T47D (cell line): Measurements from ENCODE around the gene HYPK.
"Not testable (repeated sequence)": the region's sequence is repeated elsewhere in the genome, so short reads cannot be mapped to it uniquely, and the experiment has no call there.

ENCODE experiments used
- DNase-seq, 2 experiments: peaks; one replicate each; pipeline versions ENCODE4 v3.0.0 to v3.0.0-alpha.2; 2011 to 2012; ENCODE audit warnings: low read depth in 1 of 2, low spot score in 1 of 2
- JUND ChIP-seq: IDR thresholded peaks from 2 replicates; pipeline ENCODE4 v1.6.1; 2012; ENCODE audit warnings: low read depth
- in situ Hi-C: cut with HindIII; loops from 2 replicates; pipeline ENCODE4 v1.10.0; 2016; ENCODE audit warnings: low sequenced_read_pairs, low pct_unique_long_range_greater_than_20kb

Gene HYPK

GRCh38 chr15:43808435-43808950, 8.1 kb downstream of the HYPK start:
- no peak for DNase-seq
- in situ Hi-C loops = no loop called here
- no peak for TF ChIP-seq JUND

DNA sequence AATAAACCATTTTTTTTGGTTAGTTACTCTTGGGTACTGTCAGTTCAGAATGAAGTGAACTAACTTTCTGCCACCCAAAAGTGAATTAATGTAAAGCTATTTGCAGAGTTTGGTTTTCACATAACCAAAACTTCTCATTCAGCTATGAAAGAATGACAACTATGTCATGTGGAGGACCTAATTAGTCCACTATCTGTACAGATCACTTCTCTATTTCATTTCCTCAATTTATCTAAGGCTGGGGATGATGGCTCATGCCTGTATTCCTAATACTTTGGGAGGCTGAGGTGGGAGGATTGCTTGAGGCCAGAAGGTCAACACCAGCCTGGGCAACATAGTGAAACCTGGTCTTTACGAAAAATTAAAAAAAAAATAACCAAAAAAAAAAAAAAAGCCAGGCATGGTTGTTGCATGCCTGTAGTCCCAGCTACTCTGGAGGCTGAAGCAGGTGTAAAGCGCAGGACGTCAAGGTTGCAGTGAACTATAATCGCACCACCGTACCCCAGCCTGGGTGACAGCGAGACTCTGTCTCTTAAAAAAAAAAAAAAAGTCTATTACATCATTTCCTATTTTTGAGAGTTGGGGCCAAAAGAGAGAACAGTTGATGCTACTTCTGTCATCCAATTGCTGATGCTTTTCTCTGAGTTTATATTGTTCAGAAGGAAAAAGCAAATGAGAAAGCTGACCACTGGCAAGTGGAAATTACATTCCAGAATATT, 8.7 kb downstream of the HYPK start:
- TF ChIP-seq JUND = no peak
- DNase-seq = no peak
- in situ Hi-C loops = no loop called here

DNA sequence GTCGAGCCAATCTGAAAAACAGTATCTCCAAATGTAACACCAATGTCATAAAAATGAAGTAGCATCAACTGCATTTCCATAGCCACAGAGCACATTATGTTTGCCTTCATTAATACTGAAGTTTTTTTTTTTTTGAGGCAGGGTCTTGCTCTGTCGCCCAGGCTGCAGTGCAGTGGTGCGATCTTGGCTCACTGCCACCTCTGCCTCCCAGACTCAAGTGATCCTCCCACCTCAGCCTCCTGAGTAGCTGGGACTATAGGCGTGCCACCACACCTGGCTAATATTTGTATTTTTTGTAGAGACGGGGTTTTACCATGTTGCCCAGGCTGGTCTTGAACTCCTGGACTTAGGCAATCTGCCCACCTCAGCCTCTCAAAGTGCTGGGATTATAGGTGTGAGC, 14.7 kb downstream of the HYPK start:
- DNase-seq, in situ Hi-C loops: not testable (repeated sequence)

DNA sequence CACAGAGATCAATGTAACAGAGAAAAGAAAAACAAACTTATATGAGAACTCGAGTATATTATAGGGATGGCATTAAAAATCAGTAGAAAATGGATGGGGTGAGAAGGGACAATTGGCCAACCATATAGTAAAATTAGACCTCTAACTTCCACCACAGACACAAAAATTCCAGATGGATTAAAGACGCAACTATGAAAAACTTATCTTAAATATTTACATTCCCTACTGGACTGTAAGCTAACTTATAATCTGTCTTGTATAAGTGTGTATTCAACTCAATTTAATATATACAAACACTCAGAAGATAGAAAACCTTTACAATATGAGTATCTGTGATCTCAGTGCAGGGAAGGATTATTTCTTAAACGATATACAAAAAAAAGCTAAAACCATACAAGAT, 21.1 kb downstream of the HYPK start:
- no peak for TF ChIP-seq JUND
- in situ Hi-C loops = no loop called here
- no peak for DNase-seq

GRCh38 chr15:43824302-43825246, 24.2 kb downstream of the HYPK start, which contains the start of gene MFAP1:
TSS of gene MFAP1 (minus strand) at chr15:43824690. CDS start at chr15:43824569, 121 bp downstream.
- no peak for TF ChIP-seq JUND
- peak; percentile 87 to 98 for DNase-seq
- in situ Hi-C loops = no loop called here

DNA sequence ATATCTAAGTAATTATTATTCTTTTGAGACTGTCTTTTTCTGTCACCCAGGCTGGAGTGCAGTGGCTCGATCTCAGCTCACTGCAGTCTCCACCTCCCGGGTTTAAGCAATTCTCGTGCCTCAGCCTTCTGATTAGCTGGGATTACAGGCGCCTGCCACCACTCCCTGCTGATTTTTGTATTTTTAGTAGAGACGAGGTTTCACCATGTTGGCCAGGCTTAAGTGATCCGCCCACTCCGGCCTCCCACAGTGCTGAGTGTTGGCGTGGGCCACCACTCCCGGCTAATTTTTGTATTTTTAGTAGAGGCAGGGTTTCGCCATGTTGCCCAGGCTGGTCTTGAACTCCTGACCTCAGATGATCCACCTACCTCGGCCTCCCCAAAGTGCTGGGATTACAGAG, 24.9 kb downstream of the HYPK start:
- DNase-seq, in situ Hi-C loops: not testable (repeated sequence)

GRCh38 chr15:43826029-43826507, 25.7 kb downstream of the HYPK start:
- DNase-seq = no peak
- in situ Hi-C loops = no loop called here

DNA sequence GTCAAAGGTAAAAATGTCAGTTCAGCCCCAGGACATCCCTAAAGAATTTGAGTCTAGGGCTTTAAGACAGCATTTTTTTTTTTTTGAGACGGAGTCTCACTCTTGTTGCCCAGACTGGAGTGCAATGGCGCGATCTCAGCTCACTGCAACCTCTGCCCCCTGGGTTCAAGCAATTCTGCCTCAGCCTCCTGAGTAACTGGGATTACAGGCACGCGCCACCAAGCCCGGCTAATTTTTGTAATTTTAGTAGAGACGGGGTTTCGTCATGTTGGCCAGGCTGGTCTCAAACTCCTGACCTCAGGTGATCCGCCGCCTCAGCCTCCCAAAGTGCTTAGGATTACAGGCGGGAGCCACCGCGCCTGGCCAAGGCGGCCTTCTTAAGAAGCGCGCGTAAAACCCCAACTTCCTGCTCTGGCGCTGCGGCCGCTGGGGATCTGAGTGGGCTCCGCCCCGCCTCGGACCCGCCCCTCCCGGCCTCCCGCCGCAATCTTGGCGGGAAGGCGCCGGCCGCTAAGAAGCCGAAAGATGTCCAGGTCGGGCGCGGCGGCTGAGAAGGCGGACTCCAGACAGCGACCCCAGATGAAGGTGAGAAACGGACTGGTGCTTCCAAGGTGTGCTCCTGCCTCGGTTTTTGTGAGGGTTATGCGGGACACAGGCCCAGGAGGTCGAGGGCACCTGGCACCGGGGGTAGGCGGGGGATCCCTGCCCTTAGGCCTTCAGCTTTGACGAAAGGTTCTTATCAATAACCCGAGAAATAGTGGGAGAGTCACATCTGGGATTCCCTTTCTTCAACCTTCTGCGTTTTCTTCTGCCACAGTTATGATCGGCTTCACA, 26.3 kb downstream of the HYPK start, which contains the start of gene WDR76:
Gene WDR76 (plus strand): TSS at position 495 of the 834 bp plus-strand sequence. CDS start 31 bp downstream, at position 526.
- in situ Hi-C loops = no loop called here
- TF ChIP-seq JUND = no peak
- DNase-seq = peak; percentile 46 to 90

More at GRCh38 chr15:43826029-43826507, 25.7 kb downstream of the HYPK start:
- TF ChIP-seq JUND = no peak

GRCh38 chr15:43828061-43828657, 27.8 kb downstream of the HYPK start:
- in situ Hi-C loops = no loop called here
- TF ChIP-seq JUND = no peak
- DNase-seq = no peak

DNA sequence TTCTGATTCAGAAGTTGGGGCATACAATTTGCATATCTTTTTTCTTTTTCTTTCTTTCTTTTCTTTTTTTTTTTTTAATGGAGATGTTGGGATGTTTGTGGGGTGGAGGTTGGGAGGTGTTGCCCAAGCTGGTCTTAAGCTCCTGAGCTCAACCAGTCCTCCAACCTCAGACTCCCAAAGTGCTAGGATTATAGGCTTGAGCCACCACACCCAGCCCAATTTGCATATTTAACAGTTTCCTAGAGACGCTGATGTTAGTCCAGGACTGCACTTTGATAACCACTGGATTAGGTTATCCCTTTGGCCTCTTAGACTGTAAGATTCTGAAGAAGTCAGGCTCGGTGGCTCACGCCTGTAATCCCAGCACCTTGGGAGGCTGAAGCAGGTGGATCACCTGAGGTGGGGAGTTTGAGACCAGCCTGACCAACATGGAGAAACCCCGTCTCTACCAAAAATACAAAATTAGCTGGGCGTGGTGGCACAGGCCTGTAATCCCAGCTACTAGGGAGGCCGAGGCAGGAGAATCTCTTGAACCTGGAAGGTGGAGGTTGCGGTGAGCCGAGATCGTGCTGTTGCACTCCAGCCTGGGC, 29.6 kb downstream of the HYPK start:
- in situ Hi-C loops = not testable (repeated sequence)

DNA sequence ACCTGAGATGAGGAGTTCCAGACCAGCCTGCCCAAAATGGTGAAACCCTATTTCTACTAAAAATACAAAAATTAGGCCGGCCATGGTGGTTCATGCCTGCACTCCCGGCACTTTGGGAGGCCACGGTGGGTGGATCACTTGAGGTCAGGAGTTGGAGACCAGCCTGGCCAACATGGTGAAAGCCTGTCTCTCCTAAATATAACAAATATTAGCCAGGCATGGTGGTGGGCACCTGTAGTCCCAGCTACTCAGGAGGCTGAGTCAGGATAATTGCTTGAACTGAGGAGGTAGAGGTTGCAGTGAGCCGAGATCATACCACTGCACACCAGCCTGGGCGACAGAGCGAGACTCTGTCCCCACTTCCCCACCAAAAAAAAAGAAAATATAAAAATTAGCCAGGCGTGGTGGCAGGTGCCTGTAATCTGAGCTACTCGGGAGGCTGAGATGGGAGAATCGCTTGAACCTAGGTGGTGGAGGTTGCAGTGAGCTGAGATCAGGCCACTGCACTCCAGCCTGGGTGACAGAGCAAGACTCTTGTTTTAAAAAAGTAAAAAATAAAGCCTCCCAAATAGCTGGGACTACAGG, 30.4 kb downstream of the HYPK start:
- DNase-seq, in situ Hi-C loops: not testable (repeated sequence)

More for the DNA sequence above, 29.6 kb downstream of the HYPK start:
- DNase-seq = not testable (repeated sequence)

DNA sequence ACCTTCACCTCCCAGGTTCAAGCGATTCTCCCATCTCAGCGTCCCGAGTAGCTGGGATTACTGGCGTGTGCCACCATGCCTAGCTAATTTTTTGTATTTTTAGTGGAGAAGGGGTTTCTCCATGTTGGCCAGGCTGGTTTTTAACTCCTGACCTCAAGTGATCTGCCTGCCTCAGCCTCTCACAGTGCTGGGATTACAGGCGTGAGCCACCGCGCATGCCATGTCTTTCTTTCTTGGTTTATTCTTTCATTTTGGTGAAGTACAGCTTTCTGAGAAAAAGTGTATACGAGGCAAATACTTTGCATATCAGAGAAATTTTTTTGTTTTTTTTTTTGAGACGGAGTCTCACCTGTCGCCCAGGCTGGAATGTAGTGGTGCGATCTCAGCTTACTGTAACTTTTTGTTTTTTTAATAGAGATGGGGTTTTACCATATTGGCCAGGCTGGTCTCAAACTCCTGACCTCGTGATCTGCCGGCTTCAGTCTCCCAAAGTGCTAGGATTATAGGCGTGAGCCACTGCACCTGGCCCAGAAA, 31.2 kb downstream of the HYPK start:
- DNase-seq, in situ Hi-C loops: not testable (repeated sequence)

GRCh38 chr15:43832485-43832884, 32.1 kb downstream of the HYPK start:
- DNase-seq, in situ Hi-C loops: not testable (repeated sequence)
